ENCODE data around the gene TUT7.

GRCh38 chr9:86350006-86350760 is 4.0 kb downstream of the TUT7 start:
- no peak for TF ChIP-seq EZH2phosphoT487 (conservative IDR thresholded peaks at IDR 0.05; ENCODE audit: low read length)
- TF ChIP-seq, protein P1, sequence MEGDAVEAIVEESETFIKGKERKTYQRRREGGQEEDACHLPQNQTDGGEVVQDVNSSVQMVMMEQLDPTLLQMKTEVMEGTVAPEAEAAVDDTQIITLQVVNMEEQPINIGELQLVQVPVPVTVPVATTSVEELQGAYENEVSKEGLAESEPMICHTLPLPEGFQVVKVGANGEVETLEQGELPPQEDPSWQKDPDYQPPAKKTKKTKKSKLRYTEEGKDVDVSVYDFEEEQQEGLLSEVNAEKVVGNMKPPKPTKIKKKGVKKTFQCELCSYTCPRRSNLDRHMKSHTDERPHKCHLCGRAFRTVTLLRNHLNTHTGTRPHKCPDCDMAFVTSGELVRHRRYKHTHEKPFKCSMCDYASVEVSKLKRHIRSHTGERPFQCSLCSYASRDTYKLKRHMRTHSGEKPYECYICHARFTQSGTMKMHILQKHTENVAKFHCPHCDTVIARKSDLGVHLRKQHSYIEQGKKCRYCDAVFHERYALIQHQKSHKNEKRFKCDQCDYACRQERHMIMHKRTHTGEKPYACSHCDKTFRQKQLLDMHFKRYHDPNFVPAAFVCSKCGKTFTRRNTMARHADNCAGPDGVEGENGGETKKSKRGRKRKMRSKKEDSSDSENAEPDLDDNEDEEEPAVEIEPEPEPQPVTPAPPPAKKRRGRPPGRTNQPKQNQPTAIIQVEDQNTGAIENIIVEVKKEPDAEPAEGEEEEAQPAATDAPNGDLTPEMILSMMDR (IDR thresholded peaks at IDR 0.05; ENCODE audit: insufficient read depth, low read length, poor library complexity, severe bottlenecking), result no peak

Measured in SU-DHL-6 (cell line).